PC-9 (cell line): Measurements from ENCODE around the gene PEAK1.

Source experiments
- EZH2 ChIP-seq: fragments of 200-600 bp; sonication (generic); IDR thresholded peaks from 2 replicates; pipeline ENCODE4 v1.8.0; 2017; ENCODE audit warnings: antibody characterized with exemption, low read depth
- TF ChIP-seq, protein P1 (sequence below): fragments of 200-600 bp; sonication (generic); conservative IDR thresholded peaks from 2 replicates; pipeline ENCODE4 v1.6.1; 2017; ENCODE audit warnings: mixed run types, antibody characterized with exemption, mild to moderate bottlenecking, moderate library complexity

DNA sequence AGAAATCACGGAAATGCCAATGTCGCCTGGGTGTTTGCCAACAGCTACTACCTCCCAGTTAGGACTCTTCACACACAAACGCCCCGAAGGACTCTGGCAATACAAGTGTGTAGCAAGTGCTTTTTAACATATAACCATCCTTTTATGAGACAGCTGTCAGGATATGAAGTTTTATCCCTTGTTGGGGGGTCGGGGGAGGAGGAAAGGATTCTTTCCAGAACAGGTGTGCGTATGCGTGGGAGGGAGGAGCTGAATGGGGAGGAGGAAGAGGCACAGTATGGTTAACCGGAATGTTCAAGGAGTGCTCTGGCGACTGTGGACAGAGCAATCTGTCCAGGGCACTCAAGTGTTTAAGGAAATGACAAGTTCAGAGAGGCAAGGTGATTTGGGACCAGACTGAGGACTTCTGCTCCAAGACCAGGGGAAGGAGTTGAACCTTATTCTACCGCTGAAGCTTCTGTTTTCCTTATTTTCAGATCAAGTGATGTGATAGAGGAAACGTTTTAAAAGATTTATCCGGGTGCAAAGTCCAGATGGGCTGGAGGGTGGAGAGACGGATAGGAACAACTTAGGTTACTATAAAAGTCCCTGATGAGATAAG is 350.3 kb downstream of the PEAK1 start:
- TF ChIP-seq, protein P1, sequence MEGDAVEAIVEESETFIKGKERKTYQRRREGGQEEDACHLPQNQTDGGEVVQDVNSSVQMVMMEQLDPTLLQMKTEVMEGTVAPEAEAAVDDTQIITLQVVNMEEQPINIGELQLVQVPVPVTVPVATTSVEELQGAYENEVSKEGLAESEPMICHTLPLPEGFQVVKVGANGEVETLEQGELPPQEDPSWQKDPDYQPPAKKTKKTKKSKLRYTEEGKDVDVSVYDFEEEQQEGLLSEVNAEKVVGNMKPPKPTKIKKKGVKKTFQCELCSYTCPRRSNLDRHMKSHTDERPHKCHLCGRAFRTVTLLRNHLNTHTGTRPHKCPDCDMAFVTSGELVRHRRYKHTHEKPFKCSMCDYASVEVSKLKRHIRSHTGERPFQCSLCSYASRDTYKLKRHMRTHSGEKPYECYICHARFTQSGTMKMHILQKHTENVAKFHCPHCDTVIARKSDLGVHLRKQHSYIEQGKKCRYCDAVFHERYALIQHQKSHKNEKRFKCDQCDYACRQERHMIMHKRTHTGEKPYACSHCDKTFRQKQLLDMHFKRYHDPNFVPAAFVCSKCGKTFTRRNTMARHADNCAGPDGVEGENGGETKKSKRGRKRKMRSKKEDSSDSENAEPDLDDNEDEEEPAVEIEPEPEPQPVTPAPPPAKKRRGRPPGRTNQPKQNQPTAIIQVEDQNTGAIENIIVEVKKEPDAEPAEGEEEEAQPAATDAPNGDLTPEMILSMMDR, result no peak
- no peak for TF ChIP-seq EZH2
